Keratinocyte (primary cell): Measurements from ENCODE around the gene DNAH17. TPM values are rescaled to one million over a fixed set of nuclear protein-coding genes. Genes with fewer than 3 reads are reported as not detected.

Experiments
- DNase-seq: peaks from one replicate; pipeline ENCODE4 v3.0.0-alpha.2; 2011; ENCODE audit warnings: low read depth, missing footprints, low spot score
- FAIRE-seq: peaks from 2 replicates; lab custom pipeline; 2011; peaks lifted over from hg19 to GRCh38; lab: Jason Lieb, UNC
- H2AFZ ChIP-seq: 2 replicates; pipeline ENCODE4 v1.6.0; 2012; ENCODE audit warnings: low read length, control low read depth, inconsistent platforms; ENCODE audit not compliant: control insufficient read depth
- H3K27ac ChIP-seq: 2 replicates; pipeline ENCODE4 v1.5.1; 2011; ENCODE audit warnings: low read length; ENCODE audit not compliant: control insufficient read depth, insufficient read depth
- H3K27me3 ChIP-seq: 3 replicates; pipeline ENCODE4 v1.6.0; 2011; ENCODE audit warnings: low read length; ENCODE audit not compliant: control insufficient read depth, insufficient read depth; ENCODE audit errors: extremely low read depth
- H3K36me3 ChIP-seq, 2 experiments: 2 replicates in 1 of 2; 3 replicates in 1 of 2; pipeline ENCODE4 v1.5.1; 2011; ENCODE audit warnings: low read length in 2 of 2, mild to moderate bottlenecking in 1 of 2; ENCODE audit not compliant: control insufficient read depth in 2 of 2, insufficient read depth in 2 of 2; ENCODE audit errors: extremely low read depth in 1 of 2
- H3K4me1 ChIP-seq: 3 replicates; pipeline ENCODE4 v1.5.1; 2011; ENCODE audit warnings: low read length; ENCODE audit not compliant: control insufficient read depth, insufficient read depth; ENCODE audit errors: extremely low read depth
- H3K4me2 ChIP-seq: 3 replicates; pipeline ENCODE4 v1.6.0; 2011; ENCODE audit warnings: low read depth, low read length; ENCODE audit not compliant: control insufficient read depth, insufficient read depth; ENCODE audit errors: extremely low read depth
- H3K4me3 ChIP-seq, 3 experiments: fragments of 200-600 bp in 1 of 3; sonication (generic) in 1 of 3; 2 replicates in 2 of 3; 3 replicates in 1 of 3; pipeline ENCODE4 v1.5.1; 2011 to 2016; ENCODE audit warnings: low read length in 3 of 3, mild to moderate bottlenecking in 3 of 3, control low read depth in 2 of 3, inconsistent platforms in 1 of 3, low read depth in 1 of 3, mixed read lengths in 1 of 3, mixed run types in 1 of 3, moderate library complexity in 1 of 3; ENCODE audit not compliant: control insufficient read depth in 2 of 3, insufficient read depth in 2 of 3; ENCODE audit errors: extremely low read depth in 1 of 3
- H3K79me2 ChIP-seq: 2 replicates; pipeline ENCODE4 v1.6.0; 2012; ENCODE audit warnings: low read length; ENCODE audit not compliant: control insufficient read depth, insufficient read depth
- H3K9ac ChIP-seq: 3 replicates; pipeline ENCODE4 v1.6.0; 2011; ENCODE audit warnings: low read length; ENCODE audit not compliant: control insufficient read depth, insufficient read depth; ENCODE audit errors: extremely low read depth
- H3K9me1 ChIP-seq: 3 replicates; pipeline ENCODE4 v1.6.0; 2011; ENCODE audit warnings: low read length; ENCODE audit not compliant: control insufficient read depth, insufficient read depth; ENCODE audit errors: extremely low read depth
- H3K9me3 ChIP-seq: 2 replicates; pipeline ENCODE4 v1.5.1; 2012; ENCODE audit warnings: low read depth, low read length; ENCODE audit not compliant: control insufficient read depth
- H4K20me1 ChIP-seq: 3 replicates; pipeline ENCODE4 v1.6.0; 2011; ENCODE audit warnings: low read length; ENCODE audit not compliant: control insufficient read depth, insufficient read depth; ENCODE audit errors: extremely low read depth
- EZH2 ChIP-seq: IDR thresholded peaks from one replicate; pipeline ENCODE4 v1.6.1; 2012; ENCODE audit warnings: inconsistent platforms, mild to moderate bottlenecking, low read length, moderate library complexity
- dilution Hi-C: fragments of 300-500 bp; cut with MboI; formaldehyde crosslinking; loops from one replicate; pipeline ENCODE4 v1.7.0; 2020; ENCODE audit warnings: low sequenced_read_pairs; ENCODE audit not compliant: extremely low pct_ligation_motif_present
- polyA plus RNA-seq, 5 experiments: library from polyadenylated mRNA; depleted of rRNA in 3 of 5; stranded (reverse) in 3 of 5; stranded (forward) in 1 of 5; unstranded in 1 of 5; fragments of >200 nt; gene quantifications; 1 replicate in 1 of 5; 2 replicates in 3 of 5; 3 replicates in 1 of 5; pipeline versions ENCODE4 v1.2.1 to v1.2.3, GENCODE V29; 2011 to 2012; ENCODE audit warnings: missing spikeins in 2 of 5, low read depth in 1 of 5, low replicate concordance in 1 of 5
- TF ChIP-seq, protein P1 (sequence below), 3 experiments: IDR thresholded peaks in 1 of 3; conservative IDR thresholded peaks in 1 of 3; optimal IDR thresholded peaks in 1 of 3; 2 replicates in 2 of 3; 3 replicates in 1 of 3; pipeline versions ENCODE3 to v1.5.1; 2011; ENCODE audit warnings: low read length in 3 of 3, mild to moderate bottlenecking in 3 of 3, moderate library complexity in 2 of 3, control low read depth in 1 of 3, inconsistent platforms in 1 of 3; ENCODE audit not compliant: insufficient read depth in 2 of 3; ENCODE audit errors: extremely low read depth in 1 of 3

The DNAH17 gene
- polyA plus RNA-seq, 1 donor (not counting 4 experiments of a cell fraction or from before 2014, with no cell fraction given): 0.16 TPM

GRCh38 chr17:78380370-78380769 lies 196.8 kb downstream of the DNAH17 start:
- H3K36me3 ChIP-seq: peaks cover 2 to 5% of the 10 kb centered on the region in 2 experiments
- H2AFZ ChIP-seq: no peak overlapping the region
- no peaks in the 10 kb centered on the region for H3K27me3 ChIP-seq
- H3K79me2 ChIP-seq: peaks cover 59% of the 10 kb centered on the region
- H3K9me3 ChIP-seq: no peaks in the 10 kb centered on the region
- peaks cover 8% of the 10 kb centered on the region for H4K20me1 ChIP-seq
- no peak for TF ChIP-seq EZH2
- TF ChIP-seq, protein P1, sequence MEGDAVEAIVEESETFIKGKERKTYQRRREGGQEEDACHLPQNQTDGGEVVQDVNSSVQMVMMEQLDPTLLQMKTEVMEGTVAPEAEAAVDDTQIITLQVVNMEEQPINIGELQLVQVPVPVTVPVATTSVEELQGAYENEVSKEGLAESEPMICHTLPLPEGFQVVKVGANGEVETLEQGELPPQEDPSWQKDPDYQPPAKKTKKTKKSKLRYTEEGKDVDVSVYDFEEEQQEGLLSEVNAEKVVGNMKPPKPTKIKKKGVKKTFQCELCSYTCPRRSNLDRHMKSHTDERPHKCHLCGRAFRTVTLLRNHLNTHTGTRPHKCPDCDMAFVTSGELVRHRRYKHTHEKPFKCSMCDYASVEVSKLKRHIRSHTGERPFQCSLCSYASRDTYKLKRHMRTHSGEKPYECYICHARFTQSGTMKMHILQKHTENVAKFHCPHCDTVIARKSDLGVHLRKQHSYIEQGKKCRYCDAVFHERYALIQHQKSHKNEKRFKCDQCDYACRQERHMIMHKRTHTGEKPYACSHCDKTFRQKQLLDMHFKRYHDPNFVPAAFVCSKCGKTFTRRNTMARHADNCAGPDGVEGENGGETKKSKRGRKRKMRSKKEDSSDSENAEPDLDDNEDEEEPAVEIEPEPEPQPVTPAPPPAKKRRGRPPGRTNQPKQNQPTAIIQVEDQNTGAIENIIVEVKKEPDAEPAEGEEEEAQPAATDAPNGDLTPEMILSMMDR (optimal IDR thresholded peaks at IDR 0.05 in 1 of 3, IDR thresholded peaks at IDR 0.05 in 1 of 3, conservative IDR thresholded peaks at IDR 0.05 in 1 of 3; ENCODE audit: extremely low read depth in 1 of 3, insufficient read depth in 2 of 3, low read length in 3 of 3): no peak
- peaks cover 49% of the 10 kb centered on the region for H3K4me1 ChIP-seq
- no peak overlapping the region for H3K9ac ChIP-seq
- no peak overlapping the region for H3K4me3 ChIP-seq
- no peak overlapping the region for H3K4me2 ChIP-seq
- peaks cover 7% of the 10 kb centered on the region for H3K9me1 ChIP-seq
- peak overlapping the region; percentile 22 for H3K27ac ChIP-seq
- no peak for FAIRE-seq
- dilution Hi-C loops: no loop called here
- DNase-seq: no peak

DNA sequence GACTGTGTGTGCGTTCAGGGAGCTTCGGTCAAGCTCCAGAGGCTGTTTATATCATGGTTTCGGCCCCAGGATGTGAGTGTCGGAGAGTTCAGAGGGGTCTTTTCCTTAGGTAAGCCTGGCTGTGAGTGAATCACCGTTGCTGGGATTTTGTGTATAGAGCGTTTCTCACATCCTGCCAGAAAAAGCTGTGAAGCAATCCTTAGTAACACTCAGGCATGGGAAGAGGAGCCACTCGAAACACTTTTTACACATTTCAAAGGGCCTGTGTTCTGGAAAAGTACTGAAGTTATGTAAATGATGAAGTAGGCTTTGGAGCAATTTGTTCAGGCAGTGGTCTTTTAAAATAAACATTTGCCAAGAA lies 198.1 kb downstream of the DNAH17 start:
- no peak for DNase-seq
- FAIRE-seq: no peak
- peak overlapping the region; percentile 97 for H3K27ac ChIP-seq
- H3K27me3 ChIP-seq: no peaks in the 10 kb centered on the region
- no peaks in the 10 kb centered on the region for H3K9me3 ChIP-seq
- dilution Hi-C loops: no loop called here
- peak overlapping the region; percentile 79 for H3K4me2 ChIP-seq
- peaks cover 48% of the 10 kb centered on the region for H3K79me2 ChIP-seq
- peaks cover 4% of the 10 kb centered on the region for H4K20me1 ChIP-seq
- peak overlapping the region; percentile 99 for H3K9ac ChIP-seq
- TF ChIP-seq, protein P1 (optimal IDR thresholded peaks at IDR 0.05 in 1 of 3, IDR thresholded peaks at IDR 0.05 in 1 of 3, conservative IDR thresholded peaks at IDR 0.05 in 1 of 3; ENCODE audit: extremely low read depth in 1 of 3, insufficient read depth in 2 of 3, low read length in 3 of 3): no peak
- H3K9me1 ChIP-seq: peaks cover 12% of the 10 kb centered on the region
- H3K4me1 ChIP-seq: peaks cover 54% of the 10 kb centered on the region
- peak overlapping the region; percentile 87 to 93 (median 88) for H3K4me3 ChIP-seq
- H3K36me3 ChIP-seq: peaks cover 2 to 5% of the 10 kb centered on the region in 2 experiments
- H2AFZ ChIP-seq: no peak overlapping the region
